K562 (cell line): ENCODE results near the gene ZNF512B. TPM values are rescaled to one million over a fixed set of nuclear protein-coding genes. Genes with fewer than 3 reads are reported as not detected.

Experiments
- ATF7 ChIP-seq: fragments of 450-650 bp; IDR thresholded peaks from 2 replicates; pipeline ENCODE4 v1.7.1; 2014; ENCODE audit warnings: mild to moderate bottlenecking, moderate library complexity
- GABPB2 ChIP-seq: fragments of 250-450 bp; sonication (Bioruptor Pico); conservative IDR thresholded peaks from 2 replicates; pipeline ENCODE4 v1.5.1; 2021; ENCODE audit warnings: mild to moderate bottlenecking
- KLF6 ChIP-seq: fragments of 250-450 bp; sonication (Bioruptor Pico); IDR thresholded peaks from 2 replicates; pipeline ENCODE4 v1.4.0; 2020; ENCODE audit warnings: mild to moderate bottlenecking, moderate library complexity, borderline replicate concordance
- MTA3 ChIP-seq: fragments of 450-650 bp; formaldehyde crosslinking; IDR thresholded peaks from 2 replicates; pipeline ENCODE4 v1.6.1; 2017; ENCODE audit warnings: mild to moderate bottlenecking, borderline replicate concordance
- NCOA6 ChIP-seq: fragments of 450-650 bp; IDR thresholded peaks from 2 replicates; pipeline ENCODE4 v1.6.1; 2017; ENCODE audit warnings: mild to moderate bottlenecking
- PRMT5 ChIP-seq: sonication (generic); formaldehyde crosslinking; IDR thresholded peaks from 2 replicates; pipeline ENCODE4 v1.5.0; 2020; ENCODE audit warnings: missing genetic modification reagents
- SETDB1 ChIP-seq: IDR thresholded peaks from one replicate; pipeline ENCODE4 v1.6.1; 2012; ENCODE audit warnings: low read length, control low read depth, inconsistent platforms
- STAG1 ChIP-seq: sonication (generic); formaldehyde crosslinking; IDR thresholded peaks from 2 replicates; pipeline ENCODE4 v1.5.0; 2020; ENCODE audit warnings: missing genetic modification reagents, borderline replicate concordance
- TCF7 ChIP-seq: sonication (generic); IDR thresholded peaks from 2 replicates; pipeline ENCODE4 v1.6.1; 2016; ENCODE audit warnings: antibody characterized with exemption, borderline replicate concordance
- ZNF124 ChIP-seq: sonication (generic); formaldehyde crosslinking; IDR thresholded peaks from 2 replicates; pipeline ENCODE4 v1.8.1; 2022; ENCODE audit warnings: missing genetic modification reagents
- ZNF644 ChIP-seq: fragments of 200-800 bp; sonication (Bioruptor generic); IDR thresholded peaks from 2 replicates; pipeline ENCODE4 v1.6.1; 2016; ENCODE audit warnings: low read depth, missing genetic modification characterization, missing compliant biosample characterization
- ZNF79 ChIP-seq: fragments of 250-450 bp; sonication (Bioruptor Pico); IDR thresholded peaks from 2 replicates; pipeline ENCODE4 v1.4.0; 2020; ENCODE audit warnings: low read depth, mild to moderate bottlenecking, moderate library complexity
- polyA plus RNA-seq, 8 experiments: library from polyadenylated mRNA; depleted of rRNA in 4 of 8; stranded (reverse) in 5 of 8; unstranded in 3 of 8; fragments of >200 nt; fragmentation: Nextera tagmentation in 2 of 8; fragmentation: Illumina TruSeq in 1 of 8; extraction: Ambion mirVana in 2 of 8; extraction: Trizol in 1 of 8; gene quantifications; 2 replicates each; pipeline versions ENCODE4 v1.2.1 to v1.2.3, GENCODE V29; 2011 to 2014; ENCODE audit warnings: inconsistent platforms in 1 of 8, missing spikeins in 1 of 8
- total RNA-seq, 7 experiments: library from RNA; depleted of rRNA in 6 of 7; stranded (reverse); fragments of >200 nt in 6 of 7; fragmentation: Illumina TruSeq in 2 of 7; extraction: Trizol in 2 of 7; gene quantifications; 2 replicates each; pipeline versions ENCODE4 v1.2.1 to v1.2.3, GENCODE V29; 2011 to 2021; ENCODE audit warnings: low replicate concordance in 1 of 7
- TF ChIP-seq, protein P1 (sequence below): IDR thresholded peaks from 3 replicates; pipeline ENCODE4 v1.6.1; 2011; ENCODE audit warnings: borderline replicate concordance, mild to moderate bottlenecking; ENCODE audit not compliant: insufficient read length, insufficient read depth
- TF ChIP-seq, protein P2 (sequence below), 2 experiments: IDR thresholded peaks; 2 replicates each; pipeline ENCODE4 v1.6.1; 2012; ENCODE audit warnings: improper control_type of control experiment in 2 of 2, low read depth in 2 of 2, low read length in 2 of 2, borderline replicate concordance in 1 of 2
- TF ChIP-seq, protein P3 (sequence below): sonication (generic); formaldehyde crosslinking; IDR thresholded peaks from 2 replicates; pipeline ENCODE4 v1.8.0; 2023; ENCODE audit warnings: mild to moderate bottlenecking, missing genetic modification reagents
- TF ChIP-seq, protein P4 (sequence below): fragments of 450-650 bp; formaldehyde crosslinking; IDR thresholded peaks from 2 replicates; pipeline ENCODE4 v1.4.0; 2020; ENCODE audit warnings: mild to moderate bottlenecking, moderate library complexity
- TF ChIP-seq, protein P5 (sequence below), 2 experiments: fragments of 450-650 bp in 1 of 2; sonication (generic) in 1 of 2; formaldehyde crosslinking; conservative IDR thresholded peaks; 2 replicates each; pipeline versions ENCODE4 v1.4.0 to v1.8.1; 2020 to 2022; ENCODE audit warnings: mild to moderate bottlenecking in 1 of 2, missing genetic modification reagents in 1 of 2

Gene ZNF512B
- total and polyA plus RNA-seq, 9 of the 15 experiments (the other 6 are each of a cell fraction or from before 2014, with no cell fraction given) = 0.01 to 27.8 (median 8.2) TPM

DNA sequence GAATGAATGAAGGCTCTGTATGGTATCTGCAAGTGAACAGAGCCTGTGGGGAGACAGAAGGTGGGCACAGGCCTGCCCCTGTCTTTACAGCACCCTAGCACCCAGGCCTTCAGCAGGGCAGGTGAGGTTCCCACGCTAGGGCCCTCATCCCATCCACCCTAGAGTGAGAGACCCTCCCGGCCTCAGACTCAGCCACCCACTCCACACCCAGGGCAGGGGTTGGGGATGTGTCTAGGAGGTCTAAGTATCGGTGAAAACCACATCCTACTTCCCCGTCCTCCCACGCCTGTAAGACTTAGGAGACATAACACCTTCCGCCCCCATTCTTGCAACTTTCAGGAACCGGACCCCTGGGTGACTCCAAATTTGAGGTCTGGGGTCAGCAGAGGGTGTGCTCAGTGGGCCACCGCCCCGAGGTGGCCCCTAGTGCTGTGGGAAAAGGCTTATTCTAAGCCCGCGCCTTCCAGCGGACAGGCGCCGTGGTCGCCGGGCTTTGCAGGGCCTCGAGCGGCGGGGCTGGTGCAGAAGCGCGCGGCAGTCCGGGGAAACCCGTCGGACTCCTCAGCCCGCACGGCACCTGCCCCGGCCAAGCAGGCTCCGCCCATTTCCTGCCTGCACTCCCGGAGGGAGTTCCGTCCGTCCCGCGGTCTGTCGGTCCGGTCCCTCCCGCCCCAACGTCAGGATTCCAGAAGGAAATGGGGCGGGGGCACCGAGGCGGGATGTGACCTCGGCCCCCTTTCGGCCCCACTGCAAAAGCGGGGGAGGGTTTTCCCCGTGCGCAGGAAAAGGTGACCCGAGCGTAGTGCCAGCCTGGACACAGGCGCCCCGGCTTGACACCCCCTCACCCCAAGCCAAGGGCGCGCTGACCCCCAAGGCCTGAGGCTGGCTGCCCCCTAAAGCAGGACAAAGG lies 8.8 kb upstream of the ZNF512B start (continued):
- TF ChIP-seq, protein P1, sequence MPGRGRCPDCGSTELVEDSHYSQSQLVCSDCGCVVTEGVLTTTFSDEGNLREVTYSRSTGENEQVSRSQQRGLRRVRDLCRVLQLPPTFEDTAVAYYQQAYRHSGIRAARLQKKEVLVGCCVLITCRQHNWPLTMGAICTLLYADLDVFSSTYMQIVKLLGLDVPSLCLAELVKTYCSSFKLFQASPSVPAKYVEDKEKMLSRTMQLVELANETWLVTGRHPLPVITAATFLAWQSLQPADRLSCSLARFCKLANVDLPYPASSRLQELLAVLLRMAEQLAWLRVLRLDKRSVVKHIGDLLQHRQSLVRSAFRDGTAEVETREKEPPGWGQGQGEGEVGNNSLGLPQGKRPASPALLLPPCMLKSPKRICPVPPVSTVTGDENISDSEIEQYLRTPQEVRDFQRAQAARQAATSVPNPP = no peak
- TF ChIP-seq, protein P2, sequence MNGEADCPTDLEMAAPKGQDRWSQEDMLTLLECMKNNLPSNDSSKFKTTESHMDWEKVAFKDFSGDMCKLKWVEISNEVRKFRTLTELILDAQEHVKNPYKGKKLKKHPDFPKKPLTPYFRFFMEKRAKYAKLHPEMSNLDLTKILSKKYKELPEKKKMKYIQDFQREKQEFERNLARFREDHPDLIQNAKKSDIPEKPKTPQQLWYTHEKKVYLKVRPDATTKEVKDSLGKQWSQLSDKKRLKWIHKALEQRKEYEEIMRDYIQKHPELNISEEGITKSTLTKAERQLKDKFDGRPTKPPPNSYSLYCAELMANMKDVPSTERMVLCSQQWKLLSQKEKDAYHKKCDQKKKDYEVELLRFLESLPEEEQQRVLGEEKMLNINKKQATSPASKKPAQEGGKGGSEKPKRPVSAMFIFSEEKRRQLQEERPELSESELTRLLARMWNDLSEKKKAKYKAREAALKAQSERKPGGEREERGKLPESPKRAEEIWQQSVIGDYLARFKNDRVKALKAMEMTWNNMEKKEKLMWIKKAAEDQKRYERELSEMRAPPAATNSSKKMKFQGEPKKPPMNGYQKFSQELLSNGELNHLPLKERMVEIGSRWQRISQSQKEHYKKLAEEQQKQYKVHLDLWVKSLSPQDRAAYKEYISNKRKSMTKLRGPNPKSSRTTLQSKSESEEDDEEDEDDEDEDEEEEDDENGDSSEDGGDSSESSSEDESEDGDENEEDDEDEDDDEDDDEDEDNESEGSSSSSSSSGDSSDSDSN (IDR thresholded peaks at IDR 0.05; ENCODE audit: borderline replicate concordance in 1 of 2, low read depth in 2 of 2, low read length in 2 of 2) = peak in 1 of 2 experiments; percentile 72; a peak in 1 of 4 replicates
- TF ChIP-seq ZNF79 (CRISPR knock-in tag) (no peak), ZNF644 (tag) (no peak), STAG1 (CRISPR knock-in tag) (no peak), MTA3 (0 out of 2 replicates have a peak, but pooled peaks have one; percentile 49), KLF6 (CRISPR knock-in tag) (no peak), ATF7 (peak; percentile 33; the same call in 1 of the 2 replicates), TCF7 (no peak), NCOA6 (0 out of 2 replicates have a peak, but pooled peaks have one; percentile 13), GABPB2 (CRISPR knock-in tag) (no peak), SETDB1 (no peak), PRMT5 (CRISPR knock-in tag) (no peak), ZNF124 (CRISPR knock-in tag) (no peak)
- TF ChIP-seq, protein P3, sequence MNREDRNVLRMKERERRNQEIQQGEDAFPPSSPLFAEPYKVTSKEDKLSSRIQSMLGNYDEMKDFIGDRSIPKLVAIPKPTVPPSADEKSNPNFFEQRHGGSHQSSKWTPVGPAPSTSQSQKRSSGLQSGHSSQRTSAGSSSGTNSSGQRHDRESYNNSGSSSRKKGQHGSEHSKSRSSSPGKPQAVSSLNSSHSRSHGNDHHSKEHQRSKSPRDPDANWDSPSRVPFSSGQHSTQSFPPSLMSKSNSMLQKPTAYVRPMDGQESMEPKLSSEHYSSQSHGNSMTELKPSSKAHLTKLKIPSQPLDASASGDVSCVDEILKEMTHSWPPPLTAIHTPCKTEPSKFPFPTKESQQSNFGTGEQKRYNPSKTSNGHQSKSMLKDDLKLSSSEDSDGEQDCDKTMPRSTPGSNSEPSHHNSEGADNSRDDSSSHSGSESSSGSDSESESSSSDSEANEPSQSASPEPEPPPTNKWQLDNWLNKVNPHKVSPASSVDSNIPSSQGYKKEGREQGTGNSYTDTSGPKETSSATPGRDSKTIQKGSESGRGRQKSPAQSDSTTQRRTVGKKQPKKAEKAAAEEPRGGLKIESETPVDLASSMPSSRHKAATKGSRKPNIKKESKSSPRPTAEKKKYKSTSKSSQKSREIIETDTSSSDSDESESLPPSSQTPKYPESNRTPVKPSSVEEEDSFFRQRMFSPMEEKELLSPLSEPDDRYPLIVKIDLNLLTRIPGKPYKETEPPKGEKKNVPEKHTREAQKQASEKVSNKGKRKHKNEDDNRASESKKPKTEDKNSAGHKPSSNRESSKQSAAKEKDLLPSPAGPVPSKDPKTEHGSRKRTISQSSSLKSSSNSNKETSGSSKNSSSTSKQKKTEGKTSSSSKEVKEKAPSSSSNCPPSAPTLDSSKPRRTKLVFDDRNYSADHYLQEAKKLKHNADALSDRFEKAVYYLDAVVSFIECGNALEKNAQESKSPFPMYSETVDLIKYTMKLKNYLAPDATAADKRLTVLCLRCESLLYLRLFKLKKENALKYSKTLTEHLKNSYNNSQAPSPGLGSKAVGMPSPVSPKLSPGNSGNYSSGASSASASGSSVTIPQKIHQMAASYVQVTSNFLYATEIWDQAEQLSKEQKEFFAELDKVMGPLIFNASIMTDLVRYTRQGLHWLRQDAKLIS (CRISPR knock-in tag) = no peak
- TF ChIP-seq, protein P4, sequence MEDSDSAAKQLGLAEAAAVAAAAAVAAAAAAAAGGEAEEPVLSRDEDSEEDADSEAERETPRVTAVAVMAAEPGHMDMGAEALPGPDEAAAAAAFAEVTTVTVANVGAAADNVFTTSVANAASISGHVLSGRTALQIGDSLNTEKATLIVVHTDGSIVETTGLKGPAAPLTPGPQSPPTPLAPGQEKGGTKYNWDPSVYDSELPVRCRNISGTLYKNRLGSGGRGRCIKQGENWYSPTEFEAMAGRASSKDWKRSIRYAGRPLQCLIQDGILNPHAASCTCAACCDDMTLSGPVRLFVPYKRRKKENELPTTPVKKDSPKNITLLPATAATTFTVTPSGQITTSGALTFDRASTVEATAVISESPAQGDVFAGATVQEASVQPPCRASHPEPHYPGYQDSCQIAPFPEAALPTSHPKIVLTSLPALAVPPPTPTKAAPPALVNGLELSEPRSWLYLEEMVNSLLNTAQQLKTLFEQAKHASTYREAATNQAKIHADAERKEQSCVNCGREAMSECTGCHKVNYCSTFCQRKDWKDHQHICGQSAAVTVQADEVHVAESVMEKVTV = no peak
- TF ChIP-seq, protein P5, sequence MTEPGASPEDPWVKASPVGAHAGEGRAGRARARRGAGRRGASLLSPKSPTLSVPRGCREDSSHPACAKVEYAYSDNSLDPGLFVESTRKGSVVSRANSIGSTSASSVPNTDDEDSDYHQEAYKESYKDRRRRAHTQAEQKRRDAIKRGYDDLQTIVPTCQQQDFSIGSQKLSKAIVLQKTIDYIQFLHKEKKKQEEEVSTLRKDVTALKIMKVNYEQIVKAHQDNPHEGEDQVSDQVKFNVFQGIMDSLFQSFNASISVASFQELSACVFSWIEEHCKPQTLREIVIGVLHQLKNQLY (CRISPR knock-in tag; conservative IDR thresholded peaks at IDR 0.05) = no peak
